Stimulated activated memory B cell treated with anti-CD40 and anti-IgM and Interleukin-4, amounts not matched to agents 10 μg/mL and 1 μg/mL and 100 μg/mL, for 72 hours (primary cell): Measurements from ENCODE around the gene CXCR4.

ENCODE experiments used
- ATAC-seq: fragments of 150-1000 bp; cut with Tn5 transposase; 2 replicates; pipeline ENCODE4 v1.10.0; 2021
- H3K27ac Mint-ChIP-seq: one replicate; pipeline ENCODE4 v1.8.0; 2022; ENCODE audit warnings: mild to moderate bottlenecking, mixed read lengths
- H3K27me3 Mint-ChIP-seq: one replicate; pipeline ENCODE4 v1.8.0; 2022; ENCODE audit warnings: mixed read lengths
- H3K36me3 Mint-ChIP-seq: one replicate; pipeline ENCODE4 v1.8.0; 2022; ENCODE audit warnings: mixed read lengths
- H3K4me1 Mint-ChIP-seq: one replicate; pipeline ENCODE4 v1.8.0; 2022; ENCODE audit warnings: mixed read lengths
- H3K4me3 Mint-ChIP-seq: one replicate; pipeline ENCODE4 v1.8.0; 2022; ENCODE audit warnings: mild to moderate bottlenecking, moderate library complexity, mixed read lengths
- H3K9me3 Mint-ChIP-seq: one replicate; pipeline ENCODE4 v1.8.0; 2022; ENCODE audit warnings: mixed read lengths

The CXCR4 gene

DNA sequence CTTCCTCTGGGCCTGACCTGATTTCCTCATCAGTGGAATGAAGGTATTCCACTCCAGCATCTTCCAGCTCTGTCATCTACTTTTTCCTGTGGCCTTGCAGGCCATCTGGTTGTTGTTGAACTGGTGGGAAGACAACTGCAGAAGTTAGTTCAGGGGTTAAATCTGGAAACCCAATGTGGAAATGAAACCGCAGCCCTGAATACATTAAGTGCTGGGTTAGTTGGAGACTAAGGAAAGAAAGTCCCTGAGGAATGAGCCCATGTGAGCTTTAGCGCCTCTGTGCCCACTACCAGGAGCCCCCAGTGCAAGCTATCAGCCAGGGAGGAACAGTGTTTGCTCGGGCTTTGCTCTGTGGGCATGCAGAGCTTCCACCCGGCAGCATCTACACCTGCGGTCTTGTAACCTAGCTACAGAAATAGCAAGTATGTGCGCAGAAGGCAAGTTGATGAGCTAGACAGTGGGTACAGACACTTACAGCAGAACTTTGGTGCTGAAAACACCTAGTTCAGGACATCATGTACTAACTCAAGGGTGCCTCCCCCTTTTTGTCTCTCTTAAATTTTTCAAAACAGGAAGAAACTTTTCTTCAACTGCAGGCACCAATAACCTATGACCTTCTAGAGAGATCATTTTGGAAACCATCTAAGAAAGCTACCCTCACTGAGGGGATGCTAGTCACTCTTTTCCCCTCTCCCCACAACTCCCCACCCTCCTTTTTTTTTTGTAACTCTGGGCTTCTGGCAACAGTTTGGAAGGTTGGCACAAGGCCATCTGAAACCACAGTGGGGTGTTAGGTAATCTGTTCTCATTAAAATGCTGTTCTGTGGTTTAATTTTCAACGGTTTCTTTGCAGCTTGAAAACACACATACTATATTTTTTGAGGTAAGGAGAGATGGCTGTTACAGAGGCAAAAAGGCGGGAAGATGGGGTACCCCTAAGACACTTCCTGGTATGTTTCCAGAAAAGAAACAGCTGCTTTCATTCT, 18.3 kb upstream of the CXCR4 start:
- H3K9me3 Mint-ChIP-seq: no peaks in the 10 kb centered on the region
- H3K36me3 Mint-ChIP-seq: no peaks in the 10 kb centered on the region
- H3K4me1 Mint-ChIP-seq: peaks cover 95% of the 10 kb centered on the region
- H3K27me3 Mint-ChIP-seq: no peaks in the 10 kb centered on the region
- peak; percentile 79 for ATAC-seq
- H3K4me3 Mint-ChIP-seq: no peak overlapping the region
- peak overlapping the region; percentile 93 for H3K27ac Mint-ChIP-seq

DNA sequence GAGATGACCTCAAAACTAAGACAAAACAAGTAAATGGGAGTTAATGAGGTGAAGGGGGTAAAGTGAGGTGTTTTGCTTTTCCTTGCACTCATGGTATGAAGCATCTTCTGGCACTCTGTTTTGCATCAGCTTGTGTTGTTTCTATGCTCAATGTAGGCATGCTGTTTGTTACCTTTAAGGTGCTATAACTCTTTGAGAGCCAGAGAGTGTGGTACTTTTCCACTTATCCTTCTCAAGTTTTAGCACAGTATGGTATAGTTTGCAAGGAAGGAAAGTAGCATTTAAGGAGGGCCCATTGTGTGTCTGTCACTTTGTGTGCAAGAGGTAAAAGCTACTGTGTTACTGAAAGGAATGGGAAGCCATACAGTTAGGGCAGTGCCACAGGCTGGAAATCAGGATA, 17.5 kb upstream of the CXCR4 start:
- Mint-ChIP-seq H3K4me3 (peak overlapping the region; percentile 8), H3K27me3 (no peaks in the 10 kb centered on the region), H3K36me3 (no peaks in the 10 kb centered on the region)

DNA sequence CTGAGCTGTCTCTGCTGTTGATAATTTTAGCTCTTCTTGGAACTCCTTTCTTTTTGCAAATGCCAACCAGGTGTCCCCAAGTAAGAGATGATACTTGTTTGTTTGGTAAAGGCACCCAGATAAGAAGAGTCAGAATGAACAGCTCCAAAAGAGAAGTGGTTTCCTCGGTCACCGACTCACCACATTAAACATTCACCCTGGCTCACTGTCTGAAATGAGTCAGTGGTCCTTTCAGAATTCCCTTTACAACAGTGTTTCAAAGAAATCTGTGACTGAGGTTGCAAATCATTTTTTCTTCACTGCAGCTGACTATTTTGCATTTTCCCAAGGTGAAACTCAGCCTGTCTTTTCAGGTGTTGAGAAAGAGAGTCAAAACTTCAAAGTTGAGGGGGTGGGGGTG, 16.2 kb upstream of the CXCR4 start:
- no peaks in the 10 kb centered on the region for H3K27me3 Mint-ChIP-seq
- peak overlapping the region; percentile 93 for H3K27ac Mint-ChIP-seq
- H3K4me3 Mint-ChIP-seq: peak overlapping the region; percentile 56
- H3K9me3 Mint-ChIP-seq: no peaks in the 10 kb centered on the region
- H3K4me1 Mint-ChIP-seq: peaks cover 96% of the 10 kb centered on the region
- no peaks in the 10 kb centered on the region for H3K36me3 Mint-ChIP-seq
- ATAC-seq: peak; percentile 57

More for the DNA sequence above, 17.5 kb upstream of the CXCR4 start:
- Mint-ChIP-seq H3K9me3 (no peaks in the 10 kb centered on the region), H3K27ac (peak overlapping the region; percentile 93), H3K4me1 (peaks cover 98% of the 10 kb centered on the region)
- ATAC-seq: no peak

DNA sequence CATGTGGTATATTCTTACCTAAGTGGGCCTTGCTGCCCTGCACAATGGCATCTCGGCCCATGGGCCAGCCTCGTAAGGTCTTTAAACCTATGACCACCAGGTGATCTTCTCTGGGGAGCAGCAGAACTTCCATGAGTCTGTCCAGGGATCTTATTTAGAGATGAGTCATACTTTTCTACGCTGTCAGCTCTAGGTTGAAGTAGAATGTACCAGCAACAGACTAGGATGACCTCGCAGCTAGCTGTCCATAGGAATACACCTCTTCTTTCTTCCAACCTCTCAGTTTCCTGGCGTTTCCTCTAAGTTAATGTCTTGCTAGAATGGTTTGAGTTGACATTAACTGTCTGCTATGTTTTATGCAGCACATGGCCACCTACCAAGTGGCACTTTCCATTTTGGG, 15.6 kb upstream of the CXCR4 start:
- Mint-ChIP-seq H3K4me1 (peaks cover 97% of the 10 kb centered on the region), H3K27me3 (no peaks in the 10 kb centered on the region), H3K27ac (peak overlapping the region; percentile 93), H3K9me3 (no peaks in the 10 kb centered on the region), H3K4me3 (peak overlapping the region; percentile 56), H3K36me3 (no peaks in the 10 kb centered on the region)
- no peak for ATAC-seq

DNA sequence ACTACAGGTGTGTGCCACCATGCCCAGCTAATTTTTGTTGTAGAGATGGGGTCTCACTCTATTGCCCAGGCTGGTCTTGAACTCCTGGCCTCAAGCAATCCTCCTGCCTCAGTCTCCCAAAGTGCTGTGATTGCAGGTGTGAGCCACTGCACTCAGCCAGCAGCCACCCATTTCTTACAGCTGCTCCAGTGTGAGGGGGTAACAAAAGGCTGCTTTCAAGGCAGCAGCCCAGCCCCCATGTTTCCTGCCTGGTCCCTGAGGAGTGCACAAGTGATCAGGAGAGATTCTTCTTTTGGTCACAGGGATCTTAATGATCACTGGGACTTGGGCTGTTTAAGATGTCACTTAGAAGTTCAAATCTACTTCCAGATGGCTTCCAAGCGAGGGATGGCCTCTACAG, 15.2 kb upstream of the CXCR4 start:
- Mint-ChIP-seq H3K36me3 (no peaks in the 10 kb centered on the region), H3K9me3 (no peaks in the 10 kb centered on the region), H3K27ac (peak overlapping the region; percentile 93), H3K4me1 (peaks cover 95% of the 10 kb centered on the region), H3K4me3 (peak overlapping the region; percentile 68), H3K27me3 (no peaks in the 10 kb centered on the region)
- ATAC-seq: no peak

DNA sequence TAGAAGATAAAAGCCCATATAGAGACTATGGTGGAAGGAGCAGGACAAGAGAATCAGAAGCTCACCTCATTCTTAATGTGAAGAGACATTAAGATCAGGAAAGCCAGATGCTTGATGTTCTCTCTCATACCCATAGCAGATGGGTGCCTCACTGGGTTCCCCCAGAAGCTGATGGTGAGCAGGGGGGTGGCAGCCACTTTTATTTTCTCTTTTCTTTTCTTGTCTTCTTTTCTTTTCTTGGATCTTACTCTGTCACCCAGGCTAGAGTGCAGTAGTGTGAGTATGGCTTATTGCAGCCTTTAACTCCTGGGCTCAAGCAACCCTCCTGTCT, 14.8 kb upstream of the CXCR4 start:
- Mint-ChIP-seq H3K9me3 (no peaks in the 10 kb centered on the region), H3K27me3 (no peaks in the 10 kb centered on the region), H3K4me3 (peak overlapping the region; percentile 68), H3K36me3 (no peaks in the 10 kb centered on the region), H3K4me1 (peaks cover 94% of the 10 kb centered on the region), H3K27ac (peak overlapping the region; percentile 93)
- no peak for ATAC-seq

DNA sequence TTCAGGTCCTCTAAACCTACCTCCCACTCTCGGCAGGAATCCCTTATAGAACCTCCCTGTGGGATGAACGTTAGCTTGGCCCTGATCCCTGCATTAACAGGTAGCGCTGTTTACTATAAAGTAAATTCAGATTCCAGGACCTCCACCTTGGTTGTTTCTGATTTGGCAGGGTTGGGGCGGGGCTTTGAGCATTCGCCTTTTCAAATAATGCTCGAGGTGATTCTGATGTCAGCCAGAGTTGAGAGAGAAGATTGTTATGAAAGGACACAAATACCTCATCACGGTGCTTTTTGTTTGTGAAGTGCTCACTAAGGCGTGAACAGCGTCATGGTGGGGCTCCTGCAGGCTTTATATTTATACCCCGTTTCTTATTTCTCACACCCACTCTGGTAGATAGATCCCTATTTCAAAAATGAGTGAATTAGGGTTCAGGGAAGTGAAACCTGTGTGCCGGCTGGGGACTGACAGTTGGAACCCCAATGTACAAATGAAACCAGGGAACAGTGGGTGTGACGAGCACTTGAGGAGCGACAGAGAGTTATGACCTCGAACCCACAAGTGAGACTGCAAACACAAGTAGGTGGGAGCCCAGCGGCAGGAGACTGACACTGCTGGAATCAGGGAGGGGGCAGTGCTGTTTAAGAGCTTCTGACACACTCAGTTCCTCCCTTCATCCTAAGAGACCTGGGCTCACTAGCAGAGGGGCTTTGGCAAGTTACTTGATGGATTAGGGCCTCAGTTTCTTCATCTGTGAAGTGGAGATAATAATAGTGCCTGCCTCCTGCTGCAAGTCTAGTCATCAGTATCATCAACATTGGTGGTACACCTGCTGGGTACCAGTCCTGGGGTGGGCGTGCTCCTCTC, 14.2 kb upstream of the CXCR4 start:
- Mint-ChIP-seq H3K36me3 (no peaks in the 10 kb centered on the region), H3K9me3 (no peaks in the 10 kb centered on the region)

DNA sequence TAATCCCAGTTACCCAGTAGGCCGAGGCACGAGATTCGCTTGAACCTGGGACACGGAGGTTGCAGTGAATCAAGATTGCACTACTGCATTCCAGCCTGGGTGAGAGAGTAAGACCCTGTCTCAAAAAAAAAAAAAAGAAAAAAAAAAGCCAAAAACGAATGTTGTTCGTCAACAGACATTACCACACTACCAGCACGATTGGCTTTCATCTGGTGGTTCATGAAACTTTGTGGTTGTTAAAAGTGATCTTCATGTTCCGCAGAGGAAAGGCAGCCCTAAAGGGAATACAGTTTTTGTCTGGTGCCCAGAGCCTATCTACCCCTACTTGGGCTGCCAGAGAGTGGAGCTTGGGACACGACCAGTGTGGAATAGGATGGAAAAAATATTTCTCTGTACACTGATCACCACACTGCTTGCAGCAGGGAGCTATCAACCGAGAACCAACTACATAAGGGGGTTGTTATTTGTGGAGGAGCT, 13.6 kb upstream of the CXCR4 start:
- H3K36me3 Mint-ChIP-seq: no peaks in the 10 kb centered on the region
- H3K9me3 Mint-ChIP-seq: no peaks in the 10 kb centered on the region
- peak overlapping the region; percentile 68 for H3K4me3 Mint-ChIP-seq
- H3K4me1 Mint-ChIP-seq: peaks cover 91% of the 10 kb centered on the region
- no peaks in the 10 kb centered on the region for H3K27me3 Mint-ChIP-seq
- H3K27ac Mint-ChIP-seq: peak overlapping the region; percentile 93
- peak; percentile 21 for ATAC-seq

More for the DNA sequence above, 14.2 kb upstream of the CXCR4 start:
- peak overlapping the region; percentile 68 for H3K4me3 Mint-ChIP-seq
- H3K27ac Mint-ChIP-seq: peak overlapping the region; percentile 93
- ATAC-seq: peak; percentile 90
- H3K4me1 Mint-ChIP-seq: peaks cover 93% of the 10 kb centered on the region
- H3K27me3 Mint-ChIP-seq: no peaks in the 10 kb centered on the region

DNA sequence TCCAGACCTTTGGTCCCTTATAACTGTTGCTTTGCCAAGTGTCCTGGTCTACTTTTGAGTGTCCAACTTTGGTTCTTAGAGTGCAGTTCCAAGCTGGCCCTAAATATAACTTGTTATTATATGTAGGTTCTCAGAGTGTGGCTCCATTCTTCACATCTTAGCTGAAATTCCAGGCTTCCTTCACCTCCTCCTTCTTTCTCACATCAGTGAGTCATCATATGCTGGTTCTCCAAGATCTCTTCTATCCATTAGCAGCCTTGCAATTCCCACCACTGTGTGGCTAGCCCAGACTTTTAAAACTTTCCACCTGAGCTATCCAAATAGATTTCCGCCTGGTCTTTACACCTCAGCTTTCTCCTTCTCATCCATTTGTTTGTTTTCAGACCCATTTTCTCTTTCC, 12.6 kb upstream of the CXCR4 start:
- H3K9me3 Mint-ChIP-seq: no peaks in the 10 kb centered on the region
- no peak for ATAC-seq
- no peaks in the 10 kb centered on the region for H3K27me3 Mint-ChIP-seq
- H3K27ac Mint-ChIP-seq: peak overlapping the region; percentile 93
- H3K36me3 Mint-ChIP-seq: no peaks in the 10 kb centered on the region
- H3K4me3 Mint-ChIP-seq: no peak overlapping the region
- peaks cover 90% of the 10 kb centered on the region for H3K4me1 Mint-ChIP-seq

DNA sequence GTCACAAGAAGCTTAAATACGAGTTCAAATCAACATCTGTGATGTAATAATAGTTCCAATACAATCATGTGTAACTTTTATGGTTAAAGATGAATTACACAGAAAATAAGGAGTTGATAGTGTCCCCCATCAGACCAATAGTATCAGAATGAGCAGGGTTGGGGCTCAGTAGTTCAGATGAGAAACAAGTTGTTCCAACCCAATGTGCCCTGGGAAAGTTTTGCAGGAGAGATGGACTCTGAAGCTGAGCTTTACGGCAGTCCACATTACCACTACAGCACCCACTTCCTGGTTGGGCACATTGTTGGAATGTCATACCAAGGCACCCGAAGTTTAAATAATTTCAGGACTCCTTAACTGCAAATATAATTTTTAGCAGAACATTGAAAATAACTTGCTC, 12.1 kb upstream of the CXCR4 start:
- ATAC-seq: no peak
- H3K4me1 Mint-ChIP-seq: peaks cover 90% of the 10 kb centered on the region

DNA sequence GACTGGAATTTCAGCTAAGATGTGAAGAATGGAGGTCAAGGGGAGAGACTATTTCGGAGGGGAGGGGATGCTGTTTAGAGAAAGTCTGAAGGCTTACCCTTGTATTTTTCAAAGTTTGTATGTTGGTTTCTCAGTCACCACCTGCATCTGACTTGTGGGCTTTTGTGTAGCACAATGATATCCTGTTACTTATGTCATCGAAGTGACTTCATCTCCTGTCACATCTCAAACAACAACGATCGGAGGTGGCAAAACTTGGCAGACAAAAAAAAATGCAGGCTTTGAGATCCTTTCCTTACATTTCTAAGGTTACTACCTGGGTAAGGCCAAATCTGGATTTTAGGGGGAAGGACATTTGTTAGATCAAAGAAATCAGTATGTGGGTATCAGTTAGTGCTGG, 11.7 kb upstream of the CXCR4 start:
- no peaks in the 10 kb centered on the region for H3K27me3 Mint-ChIP-seq
- peaks cover 90% of the 10 kb centered on the region for H3K4me1 Mint-ChIP-seq
- no peak for ATAC-seq
- H3K4me3 Mint-ChIP-seq: peak overlapping the region; percentile 2
- H3K27ac Mint-ChIP-seq: peak overlapping the region; percentile 65
- H3K9me3 Mint-ChIP-seq: no peaks in the 10 kb centered on the region
- no peaks in the 10 kb centered on the region for H3K36me3 Mint-ChIP-seq

More for the DNA sequence above, 12.1 kb upstream of the CXCR4 start:
- no peaks in the 10 kb centered on the region for H3K36me3 Mint-ChIP-seq
- H3K9me3 Mint-ChIP-seq: no peaks in the 10 kb centered on the region
- H3K4me3 Mint-ChIP-seq: no peak overlapping the region
- no peaks in the 10 kb centered on the region for H3K27me3 Mint-ChIP-seq
- H3K27ac Mint-ChIP-seq: peak overlapping the region; percentile 65

DNA sequence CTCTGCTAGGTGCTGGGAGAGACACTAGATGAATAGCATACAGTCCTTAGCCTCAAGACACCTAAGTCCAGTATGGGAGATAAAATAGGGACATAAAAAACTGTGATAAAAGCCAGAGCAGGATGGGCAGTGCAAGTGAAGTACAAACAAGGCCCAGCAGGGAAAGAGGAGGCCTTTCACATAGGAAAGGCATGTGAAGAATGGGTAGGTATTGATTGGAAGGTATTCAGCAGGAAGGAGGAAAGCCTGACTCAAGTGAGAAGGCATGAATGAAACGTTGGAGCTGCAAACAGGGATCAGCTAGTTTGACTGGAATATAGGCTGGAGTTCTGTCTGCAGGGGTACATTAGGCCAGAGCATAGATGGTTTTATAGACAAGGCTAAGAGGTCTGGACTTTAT, 11.0 kb upstream of the CXCR4 start:
- no peak overlapping the region for H3K4me3 Mint-ChIP-seq
- no peak for ATAC-seq
- H3K9me3 Mint-ChIP-seq: no peaks in the 10 kb centered on the region
- peaks cover 90% of the 10 kb centered on the region for H3K4me1 Mint-ChIP-seq
- no peaks in the 10 kb centered on the region for H3K27me3 Mint-ChIP-seq
- no peaks in the 10 kb centered on the region for H3K36me3 Mint-ChIP-seq
- peak overlapping the region; percentile 65 for H3K27ac Mint-ChIP-seq

DNA sequence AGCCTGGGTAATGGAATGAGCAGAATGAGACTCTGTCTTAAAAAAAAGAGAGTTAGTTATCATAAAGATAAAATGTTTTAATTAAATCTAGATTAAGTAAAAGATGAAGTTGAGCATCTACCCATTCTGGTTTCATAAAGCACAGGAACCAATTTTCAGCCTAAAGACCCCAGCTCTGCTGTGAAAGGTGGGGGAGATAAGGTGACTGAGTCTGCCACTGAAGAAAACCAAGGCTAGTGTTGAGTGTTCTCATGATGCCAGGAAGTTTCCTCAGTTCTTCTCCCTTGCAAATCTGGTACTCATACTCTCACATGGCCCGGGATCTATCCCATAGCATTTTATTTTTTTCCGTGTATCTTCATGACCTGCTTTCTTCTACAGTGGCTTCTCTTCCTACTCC, 10.4 kb upstream of the CXCR4 start:
- Mint-ChIP-seq H3K27ac (peak overlapping the region; percentile 65), H3K36me3 (no peaks in the 10 kb centered on the region), H3K4me3 (no peak overlapping the region), H3K9me3 (no peaks in the 10 kb centered on the region), H3K27me3 (no peaks in the 10 kb centered on the region), H3K4me1 (peaks cover 90% of the 10 kb centered on the region)
- ATAC-seq: no peak

DNA sequence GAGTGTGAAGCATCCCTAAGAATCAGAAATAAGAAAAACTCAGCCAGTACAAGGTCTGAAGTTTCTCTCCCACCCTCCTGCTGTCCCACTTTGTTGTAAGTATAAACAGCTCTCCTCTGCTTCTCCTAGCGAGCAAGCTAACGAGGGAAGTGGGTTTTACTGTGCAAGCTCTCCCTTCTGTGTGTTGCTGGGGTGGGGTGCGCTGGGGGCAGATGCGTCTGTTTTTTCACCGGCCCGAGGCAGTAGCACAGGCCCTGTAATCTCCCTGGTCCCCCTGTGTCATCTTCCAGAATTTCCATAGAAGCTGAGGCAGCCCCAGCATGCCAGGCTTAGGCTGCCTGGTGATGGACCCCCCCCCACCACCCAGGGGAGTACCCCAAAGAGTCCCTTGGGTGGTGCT, 9.4 kb upstream of the CXCR4 start:
- Mint-ChIP-seq H3K36me3 (no peaks in the 10 kb centered on the region), H3K27ac (peak overlapping the region; percentile 65), H3K4me1 (peaks cover 89% of the 10 kb centered on the region), H3K27me3 (no peaks in the 10 kb centered on the region), H3K4me3 (no peak overlapping the region), H3K9me3 (no peaks in the 10 kb centered on the region)
- ATAC-seq: no peak

DNA sequence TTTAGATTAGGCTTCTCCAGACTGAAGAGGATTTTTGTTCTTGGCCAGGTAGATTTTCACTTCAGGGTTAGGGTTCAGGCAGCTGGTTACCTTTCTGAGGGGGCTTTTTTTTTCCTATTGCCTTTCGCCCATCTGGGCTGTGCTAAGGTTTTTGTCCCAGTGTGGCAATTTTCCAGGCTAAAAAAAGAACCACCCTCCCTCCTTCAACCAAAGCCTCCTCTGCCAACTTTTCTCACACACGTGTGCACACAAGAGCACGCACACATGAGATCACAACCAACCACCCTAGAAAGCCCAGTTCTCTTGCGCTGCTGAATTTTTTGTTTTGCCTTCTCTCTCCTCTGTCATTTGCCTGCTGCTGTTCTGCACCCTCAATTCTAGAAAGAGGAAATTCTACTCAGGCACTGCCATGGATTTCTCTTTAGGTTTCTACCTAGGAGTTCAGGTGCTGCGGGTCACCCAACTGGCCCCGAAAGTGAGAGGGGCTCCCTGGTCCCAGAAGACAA, 8.5 kb upstream of the CXCR4 start:
- Mint-ChIP-seq H3K4me1 (peaks cover 89% of the 10 kb centered on the region), H3K27ac (peak overlapping the region; percentile 59), H3K27me3 (no peaks in the 10 kb centered on the region), H3K9me3 (no peaks in the 10 kb centered on the region), H3K4me3 (no peak overlapping the region), H3K36me3 (no peaks in the 10 kb centered on the region)
- no peak for ATAC-seq
